ENCODE data around the gene PDE4B.

Gene PDE4B

DNA sequence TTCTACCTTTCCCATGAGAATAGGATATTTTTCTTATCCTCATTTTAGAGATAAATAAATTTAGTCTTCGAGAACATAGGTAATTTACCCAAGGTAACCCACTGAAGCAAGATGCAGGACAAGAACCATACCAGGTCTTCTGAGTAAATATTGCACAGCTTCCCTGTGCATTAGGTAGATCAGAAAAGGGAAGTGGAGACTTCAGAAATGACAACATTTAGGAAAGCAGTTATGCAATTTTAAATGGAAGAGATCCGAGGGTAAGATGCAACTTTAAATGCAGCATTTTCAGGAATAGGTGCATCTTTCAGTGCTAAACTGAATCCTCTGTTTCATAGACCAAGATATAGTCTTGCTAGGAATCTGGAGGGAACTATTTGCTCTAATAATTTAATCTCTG lies 534.9 kb downstream of the PDE4B start:
- TF ChIP-seq, protein P1, sequence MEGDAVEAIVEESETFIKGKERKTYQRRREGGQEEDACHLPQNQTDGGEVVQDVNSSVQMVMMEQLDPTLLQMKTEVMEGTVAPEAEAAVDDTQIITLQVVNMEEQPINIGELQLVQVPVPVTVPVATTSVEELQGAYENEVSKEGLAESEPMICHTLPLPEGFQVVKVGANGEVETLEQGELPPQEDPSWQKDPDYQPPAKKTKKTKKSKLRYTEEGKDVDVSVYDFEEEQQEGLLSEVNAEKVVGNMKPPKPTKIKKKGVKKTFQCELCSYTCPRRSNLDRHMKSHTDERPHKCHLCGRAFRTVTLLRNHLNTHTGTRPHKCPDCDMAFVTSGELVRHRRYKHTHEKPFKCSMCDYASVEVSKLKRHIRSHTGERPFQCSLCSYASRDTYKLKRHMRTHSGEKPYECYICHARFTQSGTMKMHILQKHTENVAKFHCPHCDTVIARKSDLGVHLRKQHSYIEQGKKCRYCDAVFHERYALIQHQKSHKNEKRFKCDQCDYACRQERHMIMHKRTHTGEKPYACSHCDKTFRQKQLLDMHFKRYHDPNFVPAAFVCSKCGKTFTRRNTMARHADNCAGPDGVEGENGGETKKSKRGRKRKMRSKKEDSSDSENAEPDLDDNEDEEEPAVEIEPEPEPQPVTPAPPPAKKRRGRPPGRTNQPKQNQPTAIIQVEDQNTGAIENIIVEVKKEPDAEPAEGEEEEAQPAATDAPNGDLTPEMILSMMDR (IDR thresholded peaks at IDR 0.05; ENCODE audit: low read length, missing control alignments): no peak
- no peak overlapping the region for H3K4me3 ChIP-seq (replicated peaks; ENCODE audit: low read depth, low read length)
- no peak for DNase-seq (ENCODE audit: low read depth)

DNA sequence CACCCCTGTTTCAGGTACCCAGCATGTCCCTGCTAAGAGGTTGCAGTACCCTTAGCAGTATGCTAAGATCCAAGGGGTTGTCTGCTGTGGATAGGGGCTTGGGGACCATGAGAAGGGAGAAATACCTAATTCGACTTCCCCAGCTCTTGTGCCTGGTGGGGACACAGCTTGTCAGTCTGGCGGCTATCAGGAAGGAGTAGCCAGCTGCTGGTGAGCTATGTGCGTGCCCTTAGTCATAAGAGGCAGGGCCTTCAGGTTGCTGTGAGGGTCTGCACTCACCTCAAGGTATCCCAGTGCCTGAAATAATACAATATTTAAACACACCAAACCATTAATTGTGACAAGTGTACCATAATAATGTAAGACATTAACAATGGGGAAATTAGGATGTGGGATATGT lies 536.2 kb downstream of the PDE4B start:
- TF ChIP-seq, protein P1 (IDR thresholded peaks at IDR 0.05; ENCODE audit: low read length, missing control alignments): no peak
- no peak overlapping the region for H3K4me3 ChIP-seq (replicated peaks; ENCODE audit: low read depth, low read length)
- no peak for DNase-seq (ENCODE audit: low read depth)

DNA sequence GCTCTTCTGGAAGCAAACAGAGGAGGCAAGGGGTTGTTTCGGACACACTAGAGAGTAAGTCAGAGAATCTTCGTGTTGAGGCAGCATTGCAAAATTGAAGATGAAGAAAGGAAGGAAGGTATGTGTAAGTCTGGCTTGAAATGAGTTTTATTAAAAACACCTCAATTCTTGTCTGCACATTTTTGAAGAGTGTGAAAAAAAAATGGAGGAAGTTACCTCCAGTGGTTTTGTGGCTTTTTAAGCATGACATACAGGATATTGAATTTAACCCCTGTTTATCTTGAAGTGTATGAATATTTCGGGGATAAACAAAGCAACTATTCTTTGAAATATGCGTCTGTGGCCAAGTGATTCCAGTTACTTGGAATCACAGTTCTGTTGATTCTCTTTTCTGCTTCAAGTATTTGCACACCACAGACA lies 538.0 kb downstream of the PDE4B start:
- peak; percentile 56 for DNase-seq (ENCODE audit: low read depth)
- H3K4me3 ChIP-seq (replicated peaks; ENCODE audit: low read depth, low read length): no peak overlapping the region
- TF ChIP-seq, protein P1 (IDR thresholded peaks at IDR 0.05; ENCODE audit: low read length, missing control alignments): no peak

DNA sequence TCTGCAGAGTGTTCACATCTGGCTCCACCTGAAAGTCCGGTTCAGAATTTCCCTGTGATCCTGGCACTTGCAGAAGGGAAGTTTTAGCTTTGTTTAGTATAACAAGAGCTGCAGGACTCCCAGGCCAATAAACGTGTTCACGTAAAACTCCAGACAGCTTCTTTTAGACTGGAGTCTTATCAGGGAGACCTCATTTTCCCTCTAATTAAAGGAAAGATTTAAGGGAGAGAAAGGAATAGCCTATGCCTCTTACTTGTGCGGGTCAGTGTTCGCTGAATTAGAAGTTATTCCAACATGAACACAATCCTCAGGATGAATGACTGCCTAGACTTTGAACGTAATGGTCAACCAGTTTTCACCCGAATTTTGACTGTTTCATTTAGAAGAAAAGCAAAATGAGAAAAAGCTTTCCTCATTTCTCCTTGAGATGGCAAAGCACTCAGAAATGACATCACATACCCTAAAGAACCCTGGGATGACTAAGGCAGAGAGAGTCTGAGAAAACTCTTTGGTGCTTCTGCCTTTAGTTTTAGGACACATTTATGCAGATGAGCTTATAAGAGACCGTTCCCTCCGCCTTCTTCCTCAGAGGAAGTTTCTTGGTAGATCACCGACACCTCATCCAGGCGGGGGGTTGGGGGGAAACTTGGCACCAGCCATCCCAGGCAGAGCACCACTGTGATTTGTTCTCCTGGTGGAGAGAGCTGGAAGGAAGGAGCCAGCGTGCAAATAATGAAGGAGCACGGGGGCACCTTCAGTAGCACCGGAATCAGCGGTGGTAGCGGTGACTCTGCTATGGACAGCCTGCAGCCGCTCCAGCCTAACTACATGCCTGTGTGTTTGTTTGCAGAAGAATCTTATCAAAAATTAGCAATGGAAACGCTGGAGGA lies 539.2 kb downstream of the PDE4B start:
- TF ChIP-seq, protein P1 (IDR thresholded peaks at IDR 0.05; ENCODE audit: low read length, missing control alignments): peak; percentile 46
- DNase-seq (ENCODE audit: low read depth): peak; percentile 94
- peak overlapping the region; percentile 62 for H3K4me3 ChIP-seq (replicated peaks; ENCODE audit: low read depth, low read length)

DNA sequence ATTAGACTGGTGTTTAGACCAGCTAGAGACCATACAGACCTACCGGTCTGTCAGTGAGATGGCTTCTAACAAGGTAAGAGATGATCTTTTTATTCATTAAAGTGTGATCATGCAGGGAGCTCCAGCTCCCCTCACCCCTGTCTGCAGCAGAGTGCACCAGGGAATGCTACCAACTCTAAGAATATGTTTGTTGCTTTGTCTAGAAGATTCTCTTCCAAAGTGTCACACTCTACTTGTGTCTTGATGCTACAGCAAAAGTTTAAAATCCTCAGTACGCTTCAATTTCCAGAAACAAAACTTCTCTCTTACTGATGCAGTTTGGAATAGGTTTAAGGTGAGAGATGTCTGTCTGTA lies 539.8 kb downstream of the PDE4B start:
- TF ChIP-seq, protein P1 (IDR thresholded peaks at IDR 0.05; ENCODE audit: low read length, missing control alignments): no peak
- DNase-seq (ENCODE audit: low read depth): no peak

DNA sequence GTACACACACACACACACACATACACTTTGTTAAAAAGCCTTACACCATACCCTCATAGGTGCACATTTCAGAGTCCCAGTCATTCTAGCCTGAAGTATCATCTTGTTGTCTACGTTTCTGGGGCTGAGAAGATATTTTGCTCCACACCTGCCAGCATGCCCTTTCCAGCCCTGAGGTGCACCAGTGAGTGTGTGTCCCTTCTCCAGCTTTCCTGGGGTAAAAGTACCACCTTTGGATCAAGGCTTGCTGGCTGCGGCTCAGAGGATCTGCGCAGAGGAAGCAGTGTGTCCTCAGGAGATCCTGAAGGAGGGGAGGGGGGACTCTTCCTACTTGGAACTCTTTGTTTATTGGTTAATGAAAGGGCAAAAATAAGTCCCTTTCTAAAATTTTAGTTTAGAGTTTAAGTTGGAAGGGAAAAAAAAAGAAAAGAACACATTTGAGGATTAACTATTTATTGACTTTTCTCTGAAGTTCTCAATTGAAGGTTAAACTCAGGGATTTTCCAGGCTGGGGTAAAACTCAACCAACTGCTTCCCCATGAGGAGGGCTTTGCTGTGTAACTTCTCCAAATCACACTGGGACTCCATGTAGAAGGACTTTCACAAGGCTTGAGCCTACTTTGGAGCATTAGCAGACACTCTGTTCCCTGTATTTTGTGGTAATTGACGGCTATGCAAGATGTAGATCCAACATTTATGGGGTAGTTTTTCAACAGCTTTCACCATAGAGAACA lies 540.9 kb downstream of the PDE4B start:
- DNase-seq (ENCODE audit: low read depth): peak; percentile 69
- TF ChIP-seq, protein P1 (IDR thresholded peaks at IDR 0.05; ENCODE audit: low read length, missing control alignments): no peak
- H3K4me3 ChIP-seq (replicated peaks; ENCODE audit: low read depth, low read length): peak overlapping the region; percentile 62

More for the DNA sequence above, 539.8 kb downstream of the PDE4B start:
- peak overlapping the region; percentile 62 for H3K4me3 ChIP-seq (replicated peaks; ENCODE audit: low read depth, low read length)

All from fibroblast of pulmonary artery (primary cell).